ENCODE measurements around the gene TCF12. TPM values are rescaled to one million over a fixed set of nuclear protein-coding genes. Genes with fewer than 3 reads are reported as not detected.

TCF12 gene
- total and polyA plus RNA-seq, 7 experiments from 2014 or later, result 51.3 to 99.4 (median 79.9) TPM

GRCh38 chr15:57026016-57026592 lies 107.7 kb downstream of the TCF12 start:
- Histone ChIP-seq H3K9me3 (ENCODE audit: control insufficient read depth in 2 of 3, low read length in 3 of 3) (no peaks in the 10 kb centered on the region), H3K4me1 (ENCODE audit: control insufficient read depth in 2 of 2, insufficient read depth in 2 of 2, low read length in 2 of 2) (peaks cover 0 to 7% of the 10 kb centered on the region in 2 donors), H3K36me3 (ENCODE audit: control insufficient read depth in 2 of 3, insufficient read depth in 3 of 3, low read length in 3 of 3) (no peaks in the 10 kb centered on the region), H3K27me3 (ENCODE audit: control insufficient read depth in 2 of 2, insufficient read depth in 2 of 2, low read length in 2 of 2) (no peaks in the 10 kb centered on the region), H3K4me3 (ENCODE audit: low read length) (no peak overlapping the region), H3K27ac (ENCODE audit: low read depth, low read length) (no peak overlapping the region)
- peaks cover 16 to 72% (median 64%) of the 10 kb centered on the region in 7 donors for H3K4me1 Mint-ChIP-seq
- peaks cover 5 to 20% (median 12%) of the 10 kb centered on the region in 5 donors for H3K36me3 Mint-ChIP-seq
- ChIA-PET POLR2A (no interaction called here), CTCF (no interaction called here)
- intact Hi-C loops (cut with micrococcal nuclease), result no loop called here
- H3K27me3 Mint-ChIP-seq, result no peaks in the 10 kb centered on the region
- H3K4me3 Mint-ChIP-seq, result no peak overlapping the region
- peaks cover 0 to 14% (median 3%) of the 10 kb centered on the region in 11 donors for H3K9me3 Mint-ChIP-seq
- DNase-seq (no peak), ATAC-seq (no peak)
- H3K27ac Mint-ChIP-seq, result no peak overlapping the region

GRCh38 chr15:57027596-57027995 lies 109.2 kb downstream of the TCF12 start:
- H3K36me3 ChIP-seq (ENCODE audit: control insufficient read depth in 2 of 3, insufficient read depth in 3 of 3, low read length in 3 of 3), result no peaks in the 10 kb centered on the region
- H3K4me3 Mint-ChIP-seq, result no peak overlapping the region
- no peaks in the 10 kb centered on the region for H3K9me3 ChIP-seq (ENCODE audit: control insufficient read depth in 2 of 3, low read length in 3 of 3)
- no peak overlapping the region for H3K27ac ChIP-seq (ENCODE audit: low read depth, low read length)
- H3K27me3 Mint-ChIP-seq, result no peaks in the 10 kb centered on the region
- H3K4me3 ChIP-seq (ENCODE audit: low read length), result no peak overlapping the region
- H3K36me3 Mint-ChIP-seq, result peaks cover 1 to 19% (median 11%) of the 10 kb centered on the region in 5 donors
- intact Hi-C loops (cut with micrococcal nuclease), result no loop called here
- peaks cover 0 to 6% of the 10 kb centered on the region in 2 donors for H3K4me1 ChIP-seq (ENCODE audit: control insufficient read depth in 2 of 2, insufficient read depth in 2 of 2, low read length in 2 of 2)
- ATAC-seq, result no peak
- no peak overlapping the region for H3K27ac Mint-ChIP-seq
- H3K4me1 Mint-ChIP-seq, result peaks cover 16 to 69% (median 64%) of the 10 kb centered on the region in 7 donors
- POLR2A ChIA-PET, result no interaction called here
- H3K9me3 Mint-ChIP-seq, result peaks cover 0 to 14% (median 0%) of the 10 kb centered on the region in 11 donors
- DNase-seq, result no peak
- no peaks in the 10 kb centered on the region for H3K27me3 ChIP-seq (ENCODE audit: control insufficient read depth in 2 of 2, insufficient read depth in 2 of 2, low read length in 2 of 2)
- CTCF ChIA-PET, result interaction anchor here (0.6 kb wide), 1 partner anchor 15 kb away, joined by 3 read pairs; no protein-coding TSS in a partner anchor

GRCh38 chr15:57028176-57028575 lies 109.7 kb downstream of the TCF12 start:
- no peak overlapping the region for H3K4me3 Mint-ChIP-seq
- H3K4me1 Mint-ChIP-seq, result peaks cover 13 to 69% (median 64%) of the 10 kb centered on the region in 7 donors

GRCh38 chr15:57030011-57030410 lies 111.6 kb downstream of the TCF12 start:
- ATAC-seq (no peak), DNase-seq (no peak)
- no peaks in the 10 kb centered on the region for H3K27me3 Mint-ChIP-seq
- H3K27me3 ChIP-seq (ENCODE audit: control insufficient read depth in 2 of 2, insufficient read depth in 2 of 2, low read length in 2 of 2), result no peaks in the 10 kb centered on the region
- peaks cover 12 to 67% (median 63%) of the 10 kb centered on the region in 7 donors for H3K4me1 Mint-ChIP-seq
- no peaks in the 10 kb centered on the region for H3K36me3 ChIP-seq (ENCODE audit: control insufficient read depth in 2 of 3, insufficient read depth in 3 of 3, low read length in 3 of 3)
- H3K27ac Mint-ChIP-seq, result peak overlapping the region in 2 of 9 donors; percentile 14 to 15
- H3K9me3 Mint-ChIP-seq, result peaks cover 0 to 14% (median 0%) of the 10 kb centered on the region in 11 donors
- H3K4me3 Mint-ChIP-seq, result no peak overlapping the region
- no peaks in the 10 kb centered on the region for H3K4me1 ChIP-seq (ENCODE audit: control insufficient read depth in 2 of 2, insufficient read depth in 2 of 2, low read length in 2 of 2)
- H3K36me3 Mint-ChIP-seq, result peaks cover 0 to 15% (median 11%) of the 10 kb centered on the region in 5 donors
- H3K9me3 ChIP-seq (ENCODE audit: control insufficient read depth in 2 of 3, low read length in 3 of 3), result no peaks in the 10 kb centered on the region
- ChIA-PET CTCF (no interaction called here), POLR2A (no interaction called here)
- H3K4me3 ChIP-seq (ENCODE audit: low read length), result no peak overlapping the region
- H3K27ac ChIP-seq (ENCODE audit: low read depth, low read length), result no peak overlapping the region
- intact Hi-C loops (cut with micrococcal nuclease), result no loop called here

More at GRCh38 chr15:57028176-57028575, 109.7 kb downstream of the TCF12 start:
- ChIA-PET POLR2A (interaction anchor here (0.7 kb wide), 1 partner anchor 193 kb away, joined by 3 read pairs; no protein-coding TSS in a partner anchor), CTCF (interaction anchor here (0.6 kb wide), 1 partner anchor 15 kb away, joined by 3 read pairs; no protein-coding TSS in a partner anchor)
- Histone ChIP-seq H3K36me3 (ENCODE audit: control insufficient read depth in 2 of 3, insufficient read depth in 3 of 3, low read length in 3 of 3) (no peaks in the 10 kb centered on the region), H3K27ac (ENCODE audit: low read depth, low read length) (no peak overlapping the region), H3K4me1 (ENCODE audit: control insufficient read depth in 2 of 2, insufficient read depth in 2 of 2, low read length in 2 of 2) (no peaks in the 10 kb centered on the region), H3K9me3 (ENCODE audit: control insufficient read depth in 2 of 3, low read length in 3 of 3) (no peaks in the 10 kb centered on the region), H3K27me3 (ENCODE audit: control insufficient read depth in 2 of 2, insufficient read depth in 2 of 2, low read length in 2 of 2) (no peaks in the 10 kb centered on the region), H3K4me3 (ENCODE audit: low read length) (no peak overlapping the region)
- no peak for ATAC-seq
- Mint-ChIP-seq H3K27ac (no peak overlapping the region), H3K9me3 (peaks cover 0 to 14% (median 0%) of the 10 kb centered on the region in 11 donors), H3K36me3 (peaks cover 0 to 15% (median 11%) of the 10 kb centered on the region in 5 donors), H3K27me3 (no peaks in the 10 kb centered on the region)
- DNase-seq, result no peak
- intact Hi-C loops (cut with micrococcal nuclease), result no loop called here

GRCh38 chr15:57031082-57031481 lies 112.6 kb downstream of the TCF12 start:
- no peak for ATAC-seq
- peaks cover 3 to 6% of the 10 kb centered on the region in 2 donors for H3K4me1 ChIP-seq (ENCODE audit: control insufficient read depth in 2 of 2, insufficient read depth in 2 of 2, low read length in 2 of 2)
- Mint-ChIP-seq H3K4me1 (peaks cover 14 to 72% (median 66%) of the 10 kb centered on the region in 7 donors), H3K9me3 (peaks cover 0 to 14% (median 0%) of the 10 kb centered on the region in 11 donors), H3K27ac (peak overlapping the region in 2 of 9 donors; percentile 10 to 36), H3K4me3 (no peak overlapping the region), H3K27me3 (no peaks in the 10 kb centered on the region), H3K36me3 (peaks cover 0 to 15% (median 10%) of the 10 kb centered on the region in 5 donors)
- DNase-seq, result no peak
- POLR2A ChIA-PET, result no interaction called here
- intact Hi-C loops (cut with micrococcal nuclease), result no loop called here
- no peaks in the 10 kb centered on the region for H3K27me3 ChIP-seq (ENCODE audit: control insufficient read depth in 2 of 2, insufficient read depth in 2 of 2, low read length in 2 of 2)
- no peaks in the 10 kb centered on the region for H3K9me3 ChIP-seq (ENCODE audit: control insufficient read depth in 2 of 3, low read length in 3 of 3)
- H3K4me3 ChIP-seq (ENCODE audit: low read length), result no peak overlapping the region
- CTCF ChIA-PET, result interaction anchor here (0.6 kb wide), 1 partner anchor 374 kb away, joined by 3 read pairs; no protein-coding TSS in a partner anchor
- H3K36me3 ChIP-seq (ENCODE audit: control insufficient read depth in 2 of 3, insufficient read depth in 3 of 3, low read length in 3 of 3), result no peaks in the 10 kb centered on the region
- H3K27ac ChIP-seq (ENCODE audit: low read depth, low read length), result no peak overlapping the region

- Histone ChIP-seq H3K4me3 (ENCODE audit: low read length) (no peak overlapping the region), H3K27ac (ENCODE audit: low read depth, low read length) (no peak overlapping the region), H3K36me3 (ENCODE audit: control insufficient read depth in 2 of 3, insufficient read depth in 3 of 3, low read length in 3 of 3) (no peaks in the 10 kb centered on the region), H3K9me3 (ENCODE audit: control insufficient read depth in 2 of 3, low read length in 3 of 3) (no peaks in the 10 kb centered on the region), H3K27me3 (ENCODE audit: control insufficient read depth in 2 of 2, insufficient read depth in 2 of 2, low read length in 2 of 2) (no peaks in the 10 kb centered on the region), H3K4me1 (ENCODE audit: control insufficient read depth in 2 of 2, insufficient read depth in 2 of 2, low read length in 2 of 2) (peaks cover 6 to 10% of the 10 kb centered on the region in 2 donors)
- CTCF ChIA-PET, result interaction anchor here (0.6 kb wide), 1 partner anchor 375 kb away, joined by 3 read pairs; no protein-coding TSS in a partner anchor
- DNase-seq (no peak), ATAC-seq (no peak)
- Mint-ChIP-seq H3K27me3 (no peaks in the 10 kb centered on the region), H3K9me3 (peaks cover 0 to 14% (median 0%) of the 10 kb centered on the region in 11 donors), H3K36me3 (peaks cover 0 to 15% (median 10%) of the 10 kb centered on the region in 5 donors), H3K27ac (peak overlapping the region in 1 of 9 donors; percentile 51), H3K4me3 (no peak overlapping the region), H3K4me1 (peaks cover 18 to 77% (median 71%) of the 10 kb centered on the region in 7 donors)
- intact Hi-C loops (cut with micrococcal nuclease), result no loop called here
- POLR2A ChIA-PET, result no interaction called here
Observed at GRCh38 chr15:57031605-57032004, 113.2 kb downstream of the TCF12 start.
